Stimulated activated effector memory CD8-positive, alpha-beta T cell treated with anti-CD3 and anti-CD28 coated beads, Interleukin-12 subunit alpha, Interleukin-12 subunit beta, amount 100 ng/mL, for 72 hours (primary cell): ENCODE results near the gene TRA2B.

Experiments used
- ATAC-seq: fragments of 150-1000 bp; cut with Tn5 transposase; 2 replicates; pipeline ENCODE4 v1.10.0; 2021
- DNase-seq, 2 donors: peaks; one replicate each; pipeline ENCODE4 v3.0.0; 2021 to 2022; ENCODE audit warnings: low spot score in 2 of 2
- H3K27ac Mint-ChIP-seq: one replicate; pipeline ENCODE4 v1.8.0; 2022; ENCODE audit warnings: mild to moderate bottlenecking, mixed read lengths
- H3K36me3 Mint-ChIP-seq: one replicate; pipeline ENCODE4 v1.8.0; 2022; ENCODE audit warnings: mild to moderate bottlenecking, mixed read lengths
- H3K4me1 Mint-ChIP-seq: one replicate; pipeline ENCODE4 v1.8.0; 2022; ENCODE audit warnings: mixed read lengths
- H3K4me3 Mint-ChIP-seq: one replicate; pipeline ENCODE4 v1.8.0; 2022; ENCODE audit warnings: mild to moderate bottlenecking, mixed read lengths
- H3K9me3 Mint-ChIP-seq: one replicate; pipeline ENCODE4 v1.8.0; 2022; ENCODE audit warnings: mixed read lengths

TRA2B gene

DNA sequence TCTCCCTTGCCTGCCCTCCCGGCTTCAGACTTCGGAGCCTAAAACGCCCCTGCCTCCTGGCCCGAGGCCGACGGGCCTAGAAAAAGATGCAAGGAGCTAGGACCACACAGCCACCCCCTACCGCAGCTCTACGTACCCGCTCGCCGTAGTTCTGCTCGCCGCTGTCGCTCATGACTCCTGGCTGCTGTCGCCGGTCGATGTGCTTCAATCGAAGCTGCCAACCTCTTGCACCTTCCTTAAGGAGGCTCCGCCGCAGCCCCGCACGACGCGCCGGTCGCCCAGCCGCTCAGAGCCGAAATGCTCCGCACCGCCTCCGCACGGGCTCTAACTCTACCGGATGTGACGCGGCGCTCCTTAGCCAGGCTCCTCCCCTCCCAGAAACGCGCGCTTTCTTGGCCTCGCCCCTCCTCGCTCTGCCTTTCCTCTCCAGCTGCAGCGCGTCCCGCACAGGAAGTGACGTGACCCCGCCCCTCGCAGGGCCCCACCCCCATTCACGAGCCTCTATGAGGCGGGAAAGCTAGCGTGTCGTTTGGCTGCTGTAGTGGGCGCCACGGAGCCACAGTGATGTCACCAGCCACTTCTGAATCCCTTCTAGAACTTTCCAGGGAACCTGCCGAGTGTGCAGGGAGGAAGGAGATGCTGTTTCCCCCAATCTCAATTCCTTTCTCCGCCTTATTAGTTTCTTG is at the start of gene TRA2B:
TRA2B (minus strand) TSS at position 326 of the 686 bp plus-strand sequence; CDS start at position 172, 154 bp downstream.
- Mint-ChIP-seq H3K4me1 (peaks cover 47% of the 10 kb centered on the region), H3K27ac (peak within 1 kb of the TSS; percentile 100), H3K4me3 (peak within 1 kb of the TSS; percentile 100), H3K9me3 (no peaks in the 10 kb centered on the region), H3K36me3 (peaks cover 56% of the 10 kb centered on the region)
- ATAC-seq (peak; percentile 96), DNase-seq (peak; percentile 92 to 98)

DNA sequence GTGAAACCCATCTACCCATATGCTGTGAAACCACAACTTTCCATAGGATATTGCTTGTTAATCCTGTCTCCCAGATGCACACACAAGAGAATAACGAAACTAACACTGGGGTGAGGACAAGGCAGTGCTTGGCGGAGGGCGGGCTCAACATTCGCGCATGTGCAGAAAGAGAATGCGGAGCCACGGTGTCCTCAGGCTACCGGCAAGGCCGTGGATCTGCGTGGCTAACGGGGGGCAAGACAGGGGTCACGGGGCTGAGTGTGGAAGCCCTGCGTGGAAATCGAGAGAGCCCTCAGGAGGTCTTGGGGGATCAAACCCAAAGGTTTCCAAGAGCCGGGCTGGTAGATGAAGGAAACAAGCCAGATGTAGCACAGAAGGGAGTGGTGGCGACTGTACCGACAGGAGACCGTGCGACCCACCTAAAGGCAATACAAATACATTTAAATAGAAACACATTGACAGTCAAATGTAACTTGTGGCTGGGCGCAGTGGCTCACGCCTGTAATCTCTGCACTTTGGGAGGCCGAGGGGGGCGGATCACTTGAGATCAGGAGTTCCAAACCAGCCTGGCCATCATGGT is 48.5 kb upstream of the TRA2B start:
- Mint-ChIP-seq H3K9me3 (no peaks in the 10 kb centered on the region), H3K36me3 (no peaks in the 10 kb centered on the region), H3K4me3 (no peak overlapping the region), H3K4me1 (peaks cover 6% of the 10 kb centered on the region), H3K27ac (no peak overlapping the region)
- ATAC-seq (peak; percentile 16), DNase-seq (no peak)

DNA sequence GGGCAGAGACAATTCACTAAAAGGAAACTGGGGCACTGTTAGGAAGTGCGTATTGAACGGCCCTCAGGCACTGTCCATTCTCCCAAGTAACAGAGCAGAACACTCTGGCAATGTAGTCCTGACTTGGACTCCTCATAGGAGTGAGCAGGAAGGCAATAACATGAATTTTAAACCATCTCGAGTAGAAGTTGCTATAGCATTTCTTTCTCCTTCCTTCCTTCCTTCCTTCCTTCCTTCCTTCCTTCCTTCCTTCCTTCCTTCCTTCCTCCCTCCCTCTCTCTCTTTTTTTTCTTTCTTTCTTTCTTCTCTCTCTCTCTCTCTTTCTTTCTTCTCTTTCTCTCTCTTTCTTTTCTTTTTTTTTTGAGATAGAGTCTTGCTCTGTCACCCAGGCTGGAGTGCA is 46.4 kb upstream of the TRA2B start:
- DNase-seq (no peak), ATAC-seq (no peak)
- peaks cover 6% of the 10 kb centered on the region for H3K4me1 Mint-ChIP-seq
- no peaks in the 10 kb centered on the region for H3K9me3 Mint-ChIP-seq
- H3K27ac Mint-ChIP-seq: no peak overlapping the region
- no peaks in the 10 kb centered on the region for H3K36me3 Mint-ChIP-seq
- H3K4me3 Mint-ChIP-seq: no peak overlapping the region

DNA sequence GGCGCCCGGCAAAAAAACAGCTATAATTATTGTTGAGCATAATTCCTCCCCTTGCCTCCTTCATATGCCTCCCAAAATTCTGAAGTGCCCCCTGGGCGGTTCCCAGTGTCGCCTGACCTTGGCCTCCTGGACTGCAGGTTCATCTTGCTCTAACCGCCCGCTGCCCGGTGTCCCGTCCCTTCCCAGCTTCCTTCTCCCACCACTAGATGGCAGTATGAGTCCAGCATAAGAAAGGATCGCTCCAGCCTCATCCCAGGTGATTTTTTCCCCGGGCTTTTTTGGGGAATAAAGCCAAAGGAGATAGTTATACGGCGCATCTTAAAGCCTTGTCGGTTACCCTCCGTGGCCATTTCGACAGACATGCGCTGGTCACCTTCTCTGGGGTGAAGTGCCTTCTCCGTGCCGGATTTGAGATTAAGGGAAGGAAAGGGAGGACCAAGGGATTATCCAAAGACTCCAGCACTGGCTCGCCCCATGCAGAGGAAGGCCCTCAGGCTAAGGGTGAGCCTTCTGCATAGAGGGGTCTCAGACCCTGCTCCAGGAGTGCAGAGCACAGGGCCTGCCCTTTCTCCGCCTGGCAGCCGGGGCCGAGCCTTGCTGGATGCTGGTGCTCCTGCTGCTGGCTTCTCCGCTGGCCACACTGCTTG is 45.8 kb upstream of the TRA2B start:
- Mint-ChIP-seq H3K4me1 (peaks cover 6% of the 10 kb centered on the region), H3K36me3 (no peaks in the 10 kb centered on the region), H3K9me3 (no peaks in the 10 kb centered on the region), H3K27ac (no peak overlapping the region), H3K4me3 (no peak overlapping the region)
- DNase-seq: peak; percentile 47 to 78
- ATAC-seq: peak; percentile 77

DNA sequence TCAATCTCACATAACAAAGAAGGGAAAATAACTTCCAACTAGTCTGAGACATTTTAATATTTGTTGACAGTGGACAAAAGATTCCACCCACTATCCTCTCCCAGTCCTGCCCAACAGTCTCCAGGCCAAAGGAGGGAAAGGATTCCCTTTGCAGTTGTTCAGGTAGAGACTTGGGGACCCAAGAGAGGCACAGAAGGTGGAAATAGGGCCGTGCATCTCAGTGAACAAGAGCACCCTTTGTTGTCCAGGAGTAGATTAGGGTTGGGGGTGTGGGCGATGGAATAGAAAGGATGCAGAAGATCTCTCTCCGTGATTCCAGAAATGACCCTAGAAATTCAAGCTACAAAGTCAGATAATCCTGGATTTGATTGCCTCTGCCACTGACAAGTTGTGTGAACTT is 44.8 kb upstream of the TRA2B start:
- H3K27ac Mint-ChIP-seq: no peak overlapping the region
- DNase-seq: no peak
- H3K4me1 Mint-ChIP-seq: peaks cover 14% of the 10 kb centered on the region
- no peaks in the 10 kb centered on the region for H3K36me3 Mint-ChIP-seq
- no peaks in the 10 kb centered on the region for H3K9me3 Mint-ChIP-seq
- ATAC-seq: no peak
- H3K4me3 Mint-ChIP-seq: no peak overlapping the region

DNA sequence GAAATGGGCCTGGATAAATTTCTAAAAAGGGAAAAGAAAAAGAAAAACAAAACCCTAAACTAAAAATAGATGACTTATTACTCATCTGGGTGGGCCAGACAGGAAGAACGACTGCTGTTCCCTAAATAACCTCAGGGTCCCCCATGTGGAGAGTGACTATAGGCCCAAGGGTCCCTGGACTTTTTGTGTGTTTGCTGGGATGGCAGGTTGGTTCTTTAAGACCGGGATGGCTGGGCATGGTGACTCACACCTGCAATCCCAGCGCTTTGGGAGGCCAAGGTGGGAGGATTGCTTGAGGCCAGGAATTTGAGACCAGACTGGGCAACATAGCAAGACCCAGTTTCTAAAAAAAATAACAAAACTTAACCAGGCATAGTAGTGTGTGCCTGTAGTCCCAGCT is 43.8 kb upstream of the TRA2B start:
- ATAC-seq: no peak
- H3K4me3 Mint-ChIP-seq: no peak overlapping the region

DNA sequence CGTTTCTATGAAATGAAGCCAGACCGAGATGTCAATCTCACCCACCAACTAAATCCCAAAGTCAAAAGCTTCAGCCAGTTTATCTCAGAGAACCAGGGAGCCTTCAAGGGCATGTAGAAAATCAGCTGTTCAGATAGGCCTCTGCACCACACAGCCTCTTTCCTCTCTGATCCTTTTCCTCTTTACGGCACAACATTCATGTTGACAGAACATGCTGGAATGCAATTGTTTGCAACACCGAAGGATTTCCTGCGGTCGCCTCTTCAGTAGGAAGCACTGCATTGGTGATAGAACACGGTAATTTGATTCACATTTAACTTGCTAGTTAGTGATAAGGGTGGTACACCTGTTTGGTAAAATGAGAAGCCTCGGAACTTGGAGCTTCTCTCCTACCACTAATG is 41.9 kb upstream of the TRA2B start:
- Mint-ChIP-seq H3K4me3 (no peak overlapping the region), H3K27ac (no peak overlapping the region), H3K36me3 (no peaks in the 10 kb centered on the region), H3K4me1 (peaks cover 22% of the 10 kb centered on the region), H3K9me3 (no peaks in the 10 kb centered on the region)
- ATAC-seq: no peak
- no peak for DNase-seq

More for the DNA sequence above, 43.8 kb upstream of the TRA2B start:
- no peak for DNase-seq
- Mint-ChIP-seq H3K9me3 (no peaks in the 10 kb centered on the region), H3K27ac (no peak overlapping the region), H3K36me3 (no peaks in the 10 kb centered on the region), H3K4me1 (peaks cover 22% of the 10 kb centered on the region)

DNA sequence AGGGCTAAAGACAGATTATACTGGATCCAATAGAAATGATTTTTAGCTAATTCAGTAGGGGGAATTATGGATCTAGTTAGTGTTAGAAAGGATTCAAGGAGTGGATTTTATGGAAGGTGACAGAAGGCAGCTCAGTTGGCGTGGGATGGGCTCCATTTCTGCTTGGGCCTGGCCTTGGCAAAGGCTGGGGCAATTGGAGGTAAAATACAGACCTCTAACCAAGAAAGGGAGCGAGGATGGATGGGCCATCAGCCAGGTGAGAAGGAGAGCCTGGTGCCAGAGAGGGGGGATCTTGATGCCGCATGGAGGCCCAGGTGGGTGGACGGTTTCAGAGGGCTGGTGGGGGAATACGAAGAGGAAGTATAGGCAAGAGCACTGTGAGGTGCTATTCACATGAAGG is 40.7 kb upstream of the TRA2B start:
- H3K9me3 Mint-ChIP-seq: no peaks in the 10 kb centered on the region
- no peak for ATAC-seq
- DNase-seq: no peak
- H3K4me1 Mint-ChIP-seq: peaks cover 20% of the 10 kb centered on the region
- H3K27ac Mint-ChIP-seq: no peak overlapping the region
- no peak overlapping the region for H3K4me3 Mint-ChIP-seq
- H3K36me3 Mint-ChIP-seq: no peaks in the 10 kb centered on the region

DNA sequence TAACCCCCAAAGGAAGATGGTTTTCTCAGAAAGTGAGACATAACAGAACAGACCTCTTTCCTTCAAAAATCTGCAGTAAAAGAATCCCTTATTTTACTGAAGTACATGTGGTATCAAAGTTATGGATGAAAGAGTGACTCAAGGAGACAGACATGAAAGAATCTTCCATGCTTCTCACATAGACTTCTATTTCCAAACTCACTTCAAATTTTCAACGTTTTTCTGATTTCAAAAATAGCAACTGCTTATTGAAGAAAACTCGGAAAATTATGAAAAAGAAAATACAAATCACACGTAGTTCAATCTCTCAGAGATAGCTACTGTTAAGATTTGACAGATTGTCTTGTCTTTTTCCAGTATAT is 39.8 kb upstream of the TRA2B start:
- H3K9me3 Mint-ChIP-seq: no peaks in the 10 kb centered on the region
- peak overlapping the region; percentile 33 for H3K4me3 Mint-ChIP-seq
- no peak for DNase-seq
- peaks cover 17% of the 10 kb centered on the region for H3K4me1 Mint-ChIP-seq
- no peak overlapping the region for H3K27ac Mint-ChIP-seq
- ATAC-seq: no peak
- no peaks in the 10 kb centered on the region for H3K36me3 Mint-ChIP-seq

DNA sequence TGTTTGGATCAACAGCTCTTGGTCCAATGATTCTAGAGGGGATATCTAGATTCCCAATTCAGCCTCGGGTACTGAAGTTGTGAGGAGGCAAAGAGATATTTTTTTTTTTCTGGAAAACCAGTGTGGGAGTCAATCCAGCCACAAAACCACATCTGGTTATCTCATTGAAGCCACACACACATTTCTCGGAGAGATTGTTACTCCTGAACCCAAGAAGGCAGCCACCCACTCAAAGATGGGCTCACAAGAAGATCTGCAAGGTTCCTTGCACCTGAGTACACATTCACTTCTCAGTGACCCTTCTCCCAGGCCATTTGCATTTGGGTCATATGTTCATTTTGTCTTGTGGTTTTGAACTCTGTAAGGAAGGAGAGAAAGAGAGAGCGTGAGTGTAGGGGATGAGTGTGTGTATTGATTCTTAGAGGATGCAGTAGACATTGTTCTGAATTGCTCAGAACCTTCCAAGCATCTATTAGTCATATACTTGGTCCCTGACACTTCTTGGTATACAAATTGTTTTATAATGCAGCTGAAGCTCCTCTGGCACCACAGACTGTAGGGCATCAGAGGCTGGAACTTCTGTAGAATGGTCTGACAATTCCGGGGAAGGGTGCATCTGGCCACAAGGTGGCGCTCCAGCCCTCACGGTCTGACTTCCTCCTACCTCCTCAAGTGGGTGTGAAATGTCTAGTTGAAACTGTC is 39.3 kb upstream of the TRA2B start:
- Mint-ChIP-seq H3K9me3 (no peaks in the 10 kb centered on the region), H3K27ac (no peak overlapping the region), H3K4me1 (peaks cover 17% of the 10 kb centered on the region), H3K4me3 (peak overlapping the region; percentile 33), H3K36me3 (no peaks in the 10 kb centered on the region)
- DNase-seq: peak; percentile 88 to 95
- ATAC-seq: peak; percentile 96

DNA sequence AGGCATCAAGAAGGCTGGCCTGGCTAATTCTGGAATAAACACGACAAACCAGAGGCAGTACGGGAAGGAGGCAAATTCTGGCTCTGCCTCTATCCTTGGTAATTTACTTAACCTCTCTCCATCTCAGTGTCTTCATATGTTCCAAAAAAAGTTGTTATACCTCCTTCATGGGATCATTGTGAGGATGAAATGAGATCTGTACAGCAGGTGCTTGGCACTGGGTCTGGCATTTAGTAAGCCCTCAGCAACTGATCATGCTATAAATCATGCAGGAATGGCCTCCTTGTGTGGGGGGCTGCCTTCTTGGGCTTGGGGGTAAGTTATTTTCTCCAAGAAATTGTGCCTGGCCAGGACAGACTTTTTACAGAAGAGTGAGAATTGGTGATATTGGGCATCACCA is 38.3 kb upstream of the TRA2B start:
- DNase-seq: no peak
- Mint-ChIP-seq H3K4me3 (no peak overlapping the region), H3K9me3 (no peaks in the 10 kb centered on the region), H3K36me3 (no peaks in the 10 kb centered on the region), H3K4me1 (peaks cover 17% of the 10 kb centered on the region), H3K27ac (no peak overlapping the region)
- no peak for ATAC-seq

DNA sequence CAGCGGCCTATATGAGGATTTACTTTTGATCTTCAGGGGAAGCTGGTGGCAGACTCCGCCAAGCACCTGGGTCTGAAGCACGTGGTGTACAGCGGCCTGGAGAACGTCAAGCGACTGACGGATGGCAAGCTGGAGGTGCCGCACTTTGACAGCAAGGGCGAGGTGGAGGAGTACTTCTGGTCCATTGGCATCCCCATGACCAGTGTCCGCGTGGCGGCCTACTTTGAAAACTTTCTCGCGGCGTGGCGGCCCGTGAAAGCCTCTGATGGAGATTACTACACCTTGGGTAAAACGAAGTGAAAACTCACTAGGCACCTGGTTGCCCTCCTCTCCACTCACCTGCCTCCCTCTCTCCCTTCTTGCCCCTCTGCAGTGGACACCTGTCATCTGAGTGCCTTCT is 33.8 kb upstream of the TRA2B start:
- Mint-ChIP-seq H3K27ac (no peak overlapping the region), H3K4me1 (no peaks in the 10 kb centered on the region), H3K36me3 (no peaks in the 10 kb centered on the region), H3K4me3 (no peak overlapping the region), H3K9me3 (no peaks in the 10 kb centered on the region)
- ATAC-seq (no peak), DNase-seq (no peak)

DNA sequence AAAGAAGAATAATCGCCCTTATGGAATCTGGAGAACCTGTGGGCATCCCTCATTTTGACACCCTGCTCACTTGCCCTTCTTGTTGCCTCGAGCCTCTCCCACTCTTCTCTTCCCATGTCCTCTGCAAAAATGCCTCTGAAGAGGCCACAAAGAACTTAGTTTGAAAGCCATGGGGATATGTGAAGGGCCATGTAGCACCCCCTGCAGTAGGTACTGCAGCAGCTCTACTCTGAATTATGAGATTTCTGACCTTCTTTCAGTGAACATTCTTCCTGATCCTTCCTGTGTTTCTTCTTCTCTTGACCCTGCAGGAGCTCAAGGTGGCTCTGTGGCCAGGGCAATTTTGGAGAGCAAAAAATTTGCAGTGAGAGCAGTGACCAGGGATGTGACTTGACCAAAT is 30.4 kb upstream of the TRA2B start:
- DNase-seq (no peak), ATAC-seq (no peak)
- Mint-ChIP-seq H3K36me3 (no peaks in the 10 kb centered on the region), H3K4me3 (no peak overlapping the region), H3K4me1 (no peaks in the 10 kb centered on the region), H3K9me3 (no peaks in the 10 kb centered on the region), H3K27ac (no peak overlapping the region)

DNA sequence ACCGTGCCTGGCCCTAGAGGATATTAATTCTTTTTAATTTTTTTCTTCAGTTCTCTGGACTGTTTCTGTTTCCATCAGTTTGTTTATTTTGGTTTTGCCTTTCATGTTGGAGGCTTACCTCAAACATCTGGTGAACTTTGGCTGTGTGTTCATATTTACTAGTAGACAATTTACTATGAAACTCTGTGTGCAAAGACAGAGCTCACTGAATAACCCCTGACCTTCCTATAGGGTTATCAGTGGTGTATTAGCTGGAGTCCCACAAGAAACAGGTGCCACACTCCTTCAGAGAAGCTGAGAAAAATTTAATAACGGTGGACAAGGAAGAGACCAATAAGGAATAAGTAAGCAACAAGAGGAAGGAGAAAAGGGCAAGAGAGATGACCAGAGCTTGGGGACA is 28.8 kb upstream of the TRA2B start:
- no peak for DNase-seq
- Mint-ChIP-seq H3K27ac (no peak overlapping the region), H3K36me3 (no peaks in the 10 kb centered on the region), H3K4me1 (no peaks in the 10 kb centered on the region), H3K9me3 (no peaks in the 10 kb centered on the region), H3K4me3 (no peak overlapping the region)
- no peak for ATAC-seq

DNA sequence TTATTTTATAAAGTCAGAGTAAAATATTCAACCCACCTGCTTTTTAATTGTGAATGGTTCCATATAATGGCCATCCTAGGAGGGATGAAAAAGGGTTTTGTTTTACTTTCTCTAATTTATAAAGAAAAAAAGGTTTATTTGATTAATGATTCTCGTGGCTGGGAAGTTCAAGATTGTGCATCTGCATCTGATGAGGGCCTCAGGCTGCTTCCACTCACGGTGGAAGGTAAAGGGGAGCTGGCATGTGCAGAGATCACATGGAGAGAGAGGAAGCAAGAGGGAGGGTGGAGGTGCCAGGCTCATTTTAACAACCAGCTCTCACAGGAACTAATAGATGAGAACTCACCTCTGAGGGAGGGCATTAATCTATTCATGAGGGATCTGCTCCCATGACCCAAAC is 27.7 kb upstream of the TRA2B start:
- Mint-ChIP-seq H3K36me3 (no peaks in the 10 kb centered on the region), H3K4me1 (no peaks in the 10 kb centered on the region), H3K27ac (no peak overlapping the region), H3K9me3 (no peaks in the 10 kb centered on the region), H3K4me3 (no peak overlapping the region)
- DNase-seq (no peak), ATAC-seq (no peak)
